OCI-LY3 (cell line): ENCODE results near the gene SDK1.

Experiments
- H2AFZ ChIP-seq: fragments of 200-600, 300-600 bp; shearing (Covaris generic); 2 replicates; pipeline ENCODE4 v1.6.0; 2014; ENCODE audit warnings: antibody characterized with exemption, low read depth, low read length
- H3K27ac ChIP-seq: fragments of 200-600, 300-600 bp; sonication (generic); 2 replicates; pipeline ENCODE4 v1.5.1; 2014; ENCODE audit warnings: mild to moderate bottlenecking, low read length, moderate library complexity, mixed read lengths
- H3K27me3 ChIP-seq: fragments of 200-600, 300-600 bp; sonication (generic); 2 replicates; pipeline ENCODE4 v1.6.1; 2014; ENCODE audit warnings: low read depth, low read length, mixed read lengths
- H3K36me3 ChIP-seq: fragments of 200-600, 300-600 bp; sonication (generic); replicated peaks from 2 replicates; pipeline ENCODE3; 2014; ENCODE audit warnings: low read depth, low read length, mixed read lengths
- H3K4me1 ChIP-seq: fragments of 300-600, 200-600 bp; sonication (generic); 2 replicates; pipeline ENCODE4 v1.6.1; 2014; ENCODE audit warnings: low read length, mixed read lengths
- H3K4me2 ChIP-seq: fragments of 200-600, 300-600 bp; sonication (generic); 2 replicates; pipeline ENCODE4 v1.6.1; 2014; ENCODE audit warnings: low read length, mixed read lengths
- H3K4me3 ChIP-seq: fragments of 300-600, 200-600 bp; sonication (generic); 2 replicates; pipeline ENCODE4 v1.5.1; 2014; ENCODE audit warnings: antibody characterized with exemption, mild to moderate bottlenecking, low read length, moderate library complexity
- H3K79me2 ChIP-seq: fragments of 300-600, 200-600 bp; shearing (Covaris generic); 2 replicates; pipeline ENCODE4 v1.6.1; 2014; ENCODE audit warnings: mild to moderate bottlenecking, low read length, mixed read lengths
- H3K9ac ChIP-seq: fragments of 300-600, 200-600 bp; shearing (Covaris generic); 2 replicates; pipeline ENCODE4 v1.6.0; 2014; ENCODE audit warnings: mild to moderate bottlenecking, low read length, moderate library complexity
- H3K9me3 ChIP-seq: fragments of 200-600, 300-600 bp; shearing (Covaris generic); 2 replicates; pipeline ENCODE4 v1.6.1; 2014; ENCODE audit warnings: low read length, mixed read lengths; ENCODE audit not compliant: insufficient read depth
- H4K20me1 ChIP-seq: fragments of 200-600, 300-600 bp; sonication (generic); 2 replicates; pipeline ENCODE4 v1.6.1; 2016; ENCODE audit warnings: low read length, mixed read lengths; ENCODE audit not compliant: insufficient read depth
- EZH2phosphoT487 ChIP-seq: fragments of 200-600 bp; shearing (Covaris generic); IDR thresholded peaks from 2 replicates; pipeline ENCODE4 v1.6.1; 2018; ENCODE audit warnings: antibody characterized with exemption, mixed run types, low read depth
- TF ChIP-seq, protein P1 (sequence below): fragments of 200-600, 300-600 bp; sonication (generic); IDR thresholded peaks from 2 replicates; pipeline ENCODE4 v1.5.1; 2014; ENCODE audit warnings: antibody characterized with exemption, low read length, low read depth

The SDK1 gene

GRCh38 chr7:4131063-4131462, 830.0 kb downstream of the SDK1 start:
- Histone ChIP-seq H3K9me3 (no peaks in the 10 kb centered on the region), H3K4me2 (no peak overlapping the region), H3K36me3 (no peaks in the 10 kb centered on the region), H3K4me1 (no peaks in the 10 kb centered on the region), H3K79me2 (no peaks in the 10 kb centered on the region), H3K27ac (no peak overlapping the region), H3K9ac (no peak overlapping the region), H2AFZ (no peak overlapping the region), H4K20me1 (no peaks in the 10 kb centered on the region), H3K27me3 (no peaks in the 10 kb centered on the region), H3K4me3 (no peak overlapping the region)
- TF ChIP-seq, protein P1, sequence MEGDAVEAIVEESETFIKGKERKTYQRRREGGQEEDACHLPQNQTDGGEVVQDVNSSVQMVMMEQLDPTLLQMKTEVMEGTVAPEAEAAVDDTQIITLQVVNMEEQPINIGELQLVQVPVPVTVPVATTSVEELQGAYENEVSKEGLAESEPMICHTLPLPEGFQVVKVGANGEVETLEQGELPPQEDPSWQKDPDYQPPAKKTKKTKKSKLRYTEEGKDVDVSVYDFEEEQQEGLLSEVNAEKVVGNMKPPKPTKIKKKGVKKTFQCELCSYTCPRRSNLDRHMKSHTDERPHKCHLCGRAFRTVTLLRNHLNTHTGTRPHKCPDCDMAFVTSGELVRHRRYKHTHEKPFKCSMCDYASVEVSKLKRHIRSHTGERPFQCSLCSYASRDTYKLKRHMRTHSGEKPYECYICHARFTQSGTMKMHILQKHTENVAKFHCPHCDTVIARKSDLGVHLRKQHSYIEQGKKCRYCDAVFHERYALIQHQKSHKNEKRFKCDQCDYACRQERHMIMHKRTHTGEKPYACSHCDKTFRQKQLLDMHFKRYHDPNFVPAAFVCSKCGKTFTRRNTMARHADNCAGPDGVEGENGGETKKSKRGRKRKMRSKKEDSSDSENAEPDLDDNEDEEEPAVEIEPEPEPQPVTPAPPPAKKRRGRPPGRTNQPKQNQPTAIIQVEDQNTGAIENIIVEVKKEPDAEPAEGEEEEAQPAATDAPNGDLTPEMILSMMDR, result no peak
- no peak for TF ChIP-seq EZH2phosphoT487

GRCh38 chr7:4132221-4132620, 831.2 kb downstream of the SDK1 start:
- Histone ChIP-seq H3K4me2 (no peak overlapping the region), H3K9ac (no peak overlapping the region), H3K79me2 (no peaks in the 10 kb centered on the region), H2AFZ (no peak overlapping the region), H3K9me3 (no peaks in the 10 kb centered on the region), H3K36me3 (no peaks in the 10 kb centered on the region), H3K27ac (no peak overlapping the region), H3K27me3 (no peaks in the 10 kb centered on the region), H4K20me1 (no peaks in the 10 kb centered on the region), H3K4me3 (no peak overlapping the region), H3K4me1 (no peaks in the 10 kb centered on the region)
- no peak for TF ChIP-seq EZH2phosphoT487
- TF ChIP-seq, protein P1, result no peak

- Histone ChIP-seq H4K20me1 (no peaks in the 10 kb centered on the region), H3K4me2 (no peak overlapping the region), H3K27me3 (no peaks in the 10 kb centered on the region), H3K79me2 (no peaks in the 10 kb centered on the region), H3K4me1 (no peaks in the 10 kb centered on the region), H3K27ac (no peak overlapping the region), H3K9ac (no peak overlapping the region), H3K36me3 (no peaks in the 10 kb centered on the region), H3K9me3 (no peaks in the 10 kb centered on the region), H3K4me3 (no peak overlapping the region), H2AFZ (no peak overlapping the region)
- TF ChIP-seq, protein P1, result no peak
- no peak for TF ChIP-seq EZH2phosphoT487
Observed at GRCh38 chr7:4133491-4134044, 832.5 kb downstream of the SDK1 start.

- H3K4me2 ChIP-seq, result no peak overlapping the region
- no peak overlapping the region for H3K4me3 ChIP-seq
- H4K20me1 ChIP-seq, result no peaks in the 10 kb centered on the region
- H3K27ac ChIP-seq, result no peak overlapping the region
- no peak overlapping the region for H3K9ac ChIP-seq
- no peaks in the 10 kb centered on the region for H3K27me3 ChIP-seq
- H3K9me3 ChIP-seq, result no peaks in the 10 kb centered on the region
- H3K79me2 ChIP-seq, result no peaks in the 10 kb centered on the region
- no peaks in the 10 kb centered on the region for H3K36me3 ChIP-seq
- no peaks in the 10 kb centered on the region for H3K4me1 ChIP-seq
- no peak overlapping the region for H2AFZ ChIP-seq
- TF ChIP-seq, protein P1, result no peak
- TF ChIP-seq EZH2phosphoT487, result no peak
Observed at GRCh38 chr7:4134204-4134603, 833.2 kb downstream of the SDK1 start.
